WTC11 (cell line): Measurements from ENCODE around the gene KRTAP12-4. TPM values are rescaled to one million over a fixed set of nuclear protein-coding genes. Genes with fewer than 3 reads are reported as not detected.

Source experiments
- ATAC-seq: fragments of 200-7000 bp; cut with Tn5 transposase; 2 replicates; pipeline ENCODE4 v1.10.0; 2021; ENCODE audit warnings: mild to moderate bottlenecking, moderate library complexity
- CTCF ChIA-PET: fragments of 300-600 bp; sonication (Branson Sonifier 250); formaldehyde crosslinking; loops from one replicate; lab custom pipeline; 2021; ENCODE audit warnings: antibody characterized with exemption; lab: Charles Lee
- POLR2A ChIA-PET: fragments of 350-600 bp; sonication (Branson Sonifier 250); formaldehyde crosslinking; loops from one replicate; lab custom pipeline; 2021; ENCODE audit warnings: antibody characterized with exemption; lab: Charles Lee
- DNase-seq: peaks from one replicate; pipeline ENCODE4 v3.0.0; 2021; ENCODE audit warnings: low spot score
- H3K27ac Mint-ChIP-seq: 2 replicates; pipeline ENCODE4 v1.8.0; 2021; ENCODE audit warnings: mixed read lengths
- H3K27me3 Mint-ChIP-seq: 2 replicates; pipeline ENCODE4 v1.8.0; 2021; ENCODE audit warnings: low read depth, mild to moderate bottlenecking, moderate library complexity, mixed read lengths
- H3K36me3 Mint-ChIP-seq: 2 replicates; pipeline ENCODE4 v1.8.0; 2021; ENCODE audit warnings: mixed read lengths
- H3K4me1 Mint-ChIP-seq: 2 replicates; pipeline ENCODE4 v1.8.0; 2022; ENCODE audit warnings: mixed read lengths
- H3K4me3 Mint-ChIP-seq: 2 replicates; pipeline ENCODE4 v1.8.0; 2021; ENCODE audit warnings: mild to moderate bottlenecking, moderate library complexity, mixed read lengths
- H3K9me3 Mint-ChIP-seq: 2 replicates; pipeline ENCODE4 v1.8.0; 2021; ENCODE audit warnings: mixed read lengths
- CREM ChIP-seq: sonication (generic); formaldehyde crosslinking; IDR thresholded peaks from 2 replicates; pipeline ENCODE4 v1.8.1; 2022; ENCODE audit warnings: mild to moderate bottlenecking, missing genetic modification reagents, moderate library complexity
- CTCF ChIP-seq: fragments of 200-600 bp; IDR thresholded peaks from 2 replicates; pipeline ENCODE4 v1.8.0; 2022; ENCODE audit warnings: antibody characterized with exemption
- ELF4 ChIP-seq: sonication (generic); formaldehyde crosslinking; IDR thresholded peaks from 2 replicates; pipeline ENCODE4 v1.8.1; 2022; ENCODE audit warnings: low read depth, mild to moderate bottlenecking, moderate library complexity, missing genetic modification reagents
- EMX1 ChIP-seq: fragments of 250-450 bp; sonication (Bioruptor Pico); IDR thresholded peaks from 2 replicates; pipeline ENCODE4 v1.8.0; 2021; ENCODE audit warnings: mild to moderate bottlenecking
- FOXJ3 ChIP-seq: sonication (generic); formaldehyde crosslinking; IDR thresholded peaks from 2 replicates; pipeline ENCODE4 v1.9.0; 2021; ENCODE audit warnings: missing genetic modification reagents, mild to moderate bottlenecking, borderline replicate concordance
- FOXK1 ChIP-seq: sonication (generic); formaldehyde crosslinking; IDR thresholded peaks from 2 replicates; pipeline ENCODE4 v1.8.0; 2022; ENCODE audit warnings: mild to moderate bottlenecking, moderate library complexity, missing genetic modification reagents
- FOXP1 ChIP-seq: sonication (generic); formaldehyde crosslinking; IDR thresholded peaks from 2 replicates; pipeline ENCODE4 v1.8.0; 2022; ENCODE audit warnings: missing genetic modification reagents, mild to moderate bottlenecking, moderate library complexity, borderline replicate concordance
- GABPB1 ChIP-seq: sonication (generic); formaldehyde crosslinking; IDR thresholded peaks from 2 replicates; pipeline ENCODE4 v1.8.1; 2023; ENCODE audit warnings: mild to moderate bottlenecking, missing genetic modification reagents
- GRHL2 ChIP-seq: fragments of 250-450 bp; sonication (Bioruptor Pico); IDR thresholded peaks from 2 replicates; pipeline ENCODE4 v1.8.0; 2022; ENCODE audit warnings: mild to moderate bottlenecking, moderate library complexity; ENCODE audit not compliant: insufficient replicate concordance, severe bottlenecking
- GTF2I ChIP-seq: fragments of 250-450 bp; sonication (Bioruptor Pico); conservative IDR thresholded peaks from 2 replicates; pipeline ENCODE4 v1.4.0; 2021; ENCODE audit warnings: mild to moderate bottlenecking
- MAX ChIP-seq: sonication (generic); formaldehyde crosslinking; IDR thresholded peaks from 2 replicates; pipeline ENCODE4 v1.8.0; 2022; ENCODE audit warnings: mild to moderate bottlenecking, missing genetic modification reagents
- MXD4 ChIP-seq: fragments of 250-450 bp; sonication (Bioruptor Pico); IDR thresholded peaks from 2 replicates; pipeline ENCODE4 v1.8.0; 2021; ENCODE audit warnings: mild to moderate bottlenecking, moderate library complexity, borderline replicate concordance
- NR1H2 ChIP-seq: sonication (generic); formaldehyde crosslinking; IDR thresholded peaks from 2 replicates; pipeline ENCODE4 v1.9.0; 2021; ENCODE audit warnings: mild to moderate bottlenecking, moderate library complexity, missing genetic modification reagents
- NR3C1 ChIP-seq: sonication (generic); formaldehyde crosslinking; conservative IDR thresholded peaks from 2 replicates; pipeline ENCODE4 v1.8.1; 2023; ENCODE audit warnings: low read depth, mild to moderate bottlenecking, missing genetic modification reagents
- RELA ChIP-seq: sonication (generic); formaldehyde crosslinking; IDR thresholded peaks from 2 replicates; pipeline ENCODE4 v1.8.1; 2022; ENCODE audit warnings: missing genetic modification reagents, mild to moderate bottlenecking, borderline replicate concordance
- RORB ChIP-seq: fragments of 250-450 bp; sonication (Bioruptor Pico); IDR thresholded peaks from 2 replicates; pipeline ENCODE4 v1.9.0; 2021; ENCODE audit warnings: mild to moderate bottlenecking
- SMAD3 ChIP-seq: sonication (generic); formaldehyde crosslinking; IDR thresholded peaks from 2 replicates; pipeline ENCODE4 v1.8.0; 2022; ENCODE audit warnings: missing genetic modification reagents, mild to moderate bottlenecking, borderline replicate concordance
- SMAD4 ChIP-seq: sonication (generic); formaldehyde crosslinking; IDR thresholded peaks from 2 replicates; pipeline ENCODE4 v1.8.0; 2022; ENCODE audit warnings: mild to moderate bottlenecking, missing genetic modification reagents
- SOX15 ChIP-seq: fragments of 250-450 bp; sonication (Bioruptor Pico); IDR thresholded peaks from 2 replicates; pipeline ENCODE4 v1.9.0; 2021; ENCODE audit warnings: mild to moderate bottlenecking
- ZMAT4 ChIP-seq: fragments of 250-450 bp; sonication (Bioruptor Pico); IDR thresholded peaks from 2 replicates; pipeline ENCODE4 v1.9.0; 2021; ENCODE audit warnings: mild to moderate bottlenecking
- ZNF317 ChIP-seq: sonication (generic); formaldehyde crosslinking; IDR thresholded peaks from 2 replicates; pipeline ENCODE4 v1.8.1; 2023; ENCODE audit warnings: low read depth, mild to moderate bottlenecking, moderate library complexity, missing genetic modification reagents, borderline replicate concordance
- ZNF423 ChIP-seq: fragments of 250-450 bp; sonication (Bioruptor Pico); IDR thresholded peaks from 2 replicates; pipeline ENCODE4 v2.1.2; 2022; ENCODE audit warnings: mild to moderate bottlenecking, moderate library complexity
- ZSCAN18 ChIP-seq: fragments of 250-450 bp; sonication (Bioruptor Pico); IDR thresholded peaks from 2 replicates; pipeline ENCODE4 v2.1.2; 2022; ENCODE audit warnings: mild to moderate bottlenecking, moderate library complexity
- total RNA-seq: library from RNA; stranded (reverse); gene quantifications from 3 replicates; pipeline ENCODE4 v1.2.3, GENCODE V29; 2021
- TF ChIP-seq, protein P1 (sequence below): sonication (generic); formaldehyde crosslinking; IDR thresholded peaks from 2 replicates; pipeline ENCODE4 v1.8.0; 2022; ENCODE audit warnings: mild to moderate bottlenecking, missing genetic modification reagents
- TF ChIP-seq, protein P2 (sequence below): fragments of 250-450 bp; sonication (Bioruptor Pico); IDR thresholded peaks from 2 replicates; pipeline ENCODE4 v1.9.0; 2021; ENCODE audit warnings: mild to moderate bottlenecking

Gene KRTAP12-4
- total RNA-seq, 1 experiment from 2014 or later = not detected

GRCh38 chr21:44615911-44616590 is 38.4 kb downstream of the KRTAP12-4 start:
- ATAC-seq (no peak), DNase-seq (no peak)
- CTCF ChIA-PET = interaction anchor here (3.6 kb wide), 1 partner anchor 177 kb away, joined by 16 read pairs; no protein-coding TSS in a partner anchor
- Mint-ChIP-seq H3K27ac (no peak overlapping the region), H3K4me1 (peaks cover 31% of the 10 kb centered on the region), H3K36me3 (peaks cover 34% of the 10 kb centered on the region), H3K9me3 (peaks cover 32% of the 10 kb centered on the region), H3K4me3 (no peak overlapping the region), H3K27me3 (peaks cover 4% of the 10 kb centered on the region)
- POLR2A ChIA-PET = no interaction called here
- TF ChIP-seq ZNF423 (CRISPR knock-in tag) (0 out of 2 replicates have a peak, but pooled peaks have one; percentile 15), ELF4 (CRISPR knock-in tag) (no peak)
- TF ChIP-seq, all 79 proteins: peak for 1

DNA sequence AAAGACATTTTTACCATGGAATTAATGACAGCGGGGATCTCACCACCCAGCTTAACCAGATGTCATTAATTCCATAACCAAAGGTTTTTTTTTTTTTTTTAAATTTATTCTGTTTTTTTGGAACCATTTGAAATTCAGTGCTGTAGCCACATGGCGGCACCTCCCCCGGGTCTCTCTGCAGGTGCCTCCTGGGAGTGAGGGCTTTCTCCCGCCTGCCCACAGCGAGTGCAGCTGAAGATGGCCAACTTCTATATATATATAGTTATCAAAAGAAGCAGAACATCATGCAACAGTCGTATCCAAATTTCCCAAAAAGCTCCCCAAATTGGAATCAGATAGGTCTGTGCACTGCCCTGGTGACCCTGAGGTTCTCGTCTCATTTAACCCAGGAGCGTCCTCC is 39.0 kb downstream of the KRTAP12-4 start:
- Mint-ChIP-seq H3K4me1 (peaks cover 31% of the 10 kb centered on the region), H3K4me3 (no peak overlapping the region), H3K27ac (no peak overlapping the region)
- TF ChIP-seq MXD4 (CRISPR knock-in tag) (no peak), ZNF317 (CRISPR knock-in tag) (no peak), FOXK1 (CRISPR knock-in tag) (no peak), MAX (CRISPR knock-in tag) (no peak), FOXJ3 (no peak)
- TF ChIP-seq, all 79 proteins: peak for 0
- peaks cover 4% of the 10 kb centered on the region for H3K27me3 Mint-ChIP-seq
- ATAC-seq = no peak
- ChIA-PET CTCF (no interaction called here), POLR2A (no interaction called here)
- peaks cover 34% of the 10 kb centered on the region for H3K36me3 Mint-ChIP-seq
- DNase-seq = no peak
- H3K9me3 Mint-ChIP-seq = peaks cover 32% of the 10 kb centered on the region

- Mint-ChIP-seq H3K4me1 (peaks cover 31% of the 10 kb centered on the region), H3K9me3 (peaks cover 33% of the 10 kb centered on the region), H3K36me3 (peaks cover 36% of the 10 kb centered on the region), H3K4me3 (no peak overlapping the region), H3K27me3 (peaks cover 4% of the 10 kb centered on the region), H3K27ac (no peak overlapping the region)
- POLR2A ChIA-PET = no interaction called here
- CTCF ChIA-PET = no interaction called here
- TF ChIP-seq ZSCAN18 (CRISPR knock-in tag) (no peak), ZNF423 (CRISPR knock-in tag) (no peak), SMAD4 (no peak), NR3C1 (CRISPR knock-in tag) (no peak), GRHL2 (CRISPR knock-in tag) (no peak), RELA (no peak), RORB (CRISPR knock-in tag) (no peak), GTF2I (CRISPR knock-in tag) (no peak), ZMAT4 (CRISPR knock-in tag) (no peak), FOXP1 (CRISPR knock-in tag) (no peak), EMX1 (CRISPR knock-in tag) (no peak), NR1H2 (CRISPR knock-in tag) (no peak), CTCF (no peak), GABPB1 (no peak), SMAD3 (no peak), CREM (no peak), SOX15 (CRISPR knock-in tag) (no peak)
- TF ChIP-seq, protein P1, sequence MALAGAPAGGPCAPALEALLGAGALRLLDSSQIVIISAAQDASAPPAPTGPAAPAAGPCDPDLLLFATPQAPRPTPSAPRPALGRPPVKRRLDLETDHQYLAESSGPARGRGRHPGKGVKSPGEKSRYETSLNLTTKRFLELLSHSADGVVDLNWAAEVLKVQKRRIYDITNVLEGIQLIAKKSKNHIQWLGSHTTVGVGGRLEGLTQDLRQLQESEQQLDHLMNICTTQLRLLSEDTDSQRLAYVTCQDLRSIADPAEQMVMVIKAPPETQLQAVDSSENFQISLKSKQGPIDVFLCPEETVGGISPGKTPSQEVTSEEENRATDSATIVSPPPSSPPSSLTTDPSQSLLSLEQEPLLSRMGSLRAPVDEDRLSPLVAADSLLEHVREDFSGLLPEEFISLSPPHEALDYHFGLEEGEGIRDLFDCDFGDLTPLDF (CRISPR knock-in tag) = no peak
- TF ChIP-seq, protein P2, sequence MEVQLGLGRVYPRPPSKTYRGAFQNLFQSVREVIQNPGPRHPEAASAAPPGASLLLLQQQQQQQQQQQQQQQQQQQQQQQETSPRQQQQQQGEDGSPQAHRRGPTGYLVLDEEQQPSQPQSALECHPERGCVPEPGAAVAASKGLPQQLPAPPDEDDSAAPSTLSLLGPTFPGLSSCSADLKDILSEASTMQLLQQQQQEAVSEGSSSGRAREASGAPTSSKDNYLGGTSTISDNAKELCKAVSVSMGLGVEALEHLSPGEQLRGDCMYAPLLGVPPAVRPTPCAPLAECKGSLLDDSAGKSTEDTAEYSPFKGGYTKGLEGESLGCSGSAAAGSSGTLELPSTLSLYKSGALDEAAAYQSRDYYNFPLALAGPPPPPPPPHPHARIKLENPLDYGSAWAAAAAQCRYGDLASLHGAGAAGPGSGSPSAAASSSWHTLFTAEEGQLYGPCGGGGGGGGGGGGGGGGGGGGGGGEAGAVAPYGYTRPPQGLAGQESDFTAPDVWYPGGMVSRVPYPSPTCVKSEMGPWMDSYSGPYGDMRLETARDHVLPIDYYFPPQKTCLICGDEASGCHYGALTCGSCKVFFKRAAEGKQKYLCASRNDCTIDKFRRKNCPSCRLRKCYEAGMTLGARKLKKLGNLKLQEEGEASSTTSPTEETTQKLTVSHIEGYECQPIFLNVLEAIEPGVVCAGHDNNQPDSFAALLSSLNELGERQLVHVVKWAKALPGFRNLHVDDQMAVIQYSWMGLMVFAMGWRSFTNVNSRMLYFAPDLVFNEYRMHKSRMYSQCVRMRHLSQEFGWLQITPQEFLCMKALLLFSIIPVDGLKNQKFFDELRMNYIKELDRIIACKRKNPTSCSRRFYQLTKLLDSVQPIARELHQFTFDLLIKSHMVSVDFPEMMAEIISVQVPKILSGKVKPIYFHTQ (CRISPR knock-in tag) = no peak
- no peak for ATAC-seq
- DNase-seq = no peak
Observed at GRCh38 chr21:44614961-44615391, 39.5 kb downstream of the KRTAP12-4 start.
